GM12801 (cell line): ENCODE data around the gene TDRD10.

ENCODE experiments used
- CTCF ChIP-seq: IDR thresholded peaks from one replicate; pipeline ENCODE4 v1.5.1; 2011; ENCODE audit warnings: control low read depth; ENCODE audit not compliant: insufficient read length; ENCODE audit errors: extremely low read depth

TDRD10 gene

GRCh38 chr1:154550070-154550469 is 48.1 kb downstream of the TDRD10 start:
- TF ChIP-seq CTCF = no peak

GRCh38 chr1:154550657-154551056 is 48.6 kb downstream of the TDRD10 start:
- no peak for TF ChIP-seq CTCF

GRCh38 chr1:154551474-154551873 is 49.5 kb downstream of the TDRD10 start:
- no peak for TF ChIP-seq CTCF

GRCh38 chr1:154552036-154552435 is 50.0 kb downstream of the TDRD10 start:
- TF ChIP-seq CTCF = no peak

- no peak for TF ChIP-seq CTCF
Measured at GRCh38 chr1:154553056-154554030, 51.3 kb downstream of the TDRD10 start.

- no peak for TF ChIP-seq CTCF
Measured at GRCh38 chr1:154556422-154556821, 54.4 kb downstream of the TDRD10 start.

GRCh38 chr1:154557248-154557938 is 55.4 kb downstream of the TDRD10 start:
- no peak for TF ChIP-seq CTCF
